Tibial nerve (tissue), 3 donors: Measurements from ENCODE around the gene TNRC6C.

Experiments used
- CTCF ChIP-seq, 5 experiments: fragments of 200-600 bp in 3 of 5; fragments of 450-650 bp in 2 of 5; sonication (generic) in 3 of 5; IDR thresholded peaks; one replicate each; pipeline ENCODE4 v1.5.1; 2016 to 2019; ENCODE audit warnings: antibody characterized with exemption in 5 of 5, mild to moderate bottlenecking in 3 of 5, moderate library complexity in 2 of 5
- POLR2A ChIP-seq, 2 donors: fragments of 450-650 bp; IDR thresholded peaks; one replicate each; pipeline ENCODE4 v1.6.1; 2017; ENCODE audit warnings: antibody characterized with exemption in 2 of 2, mild to moderate bottlenecking in 2 of 2, moderate library complexity in 2 of 2

- TF ChIP-seq POLR2A (IDR thresholded peaks at IDR 0.05) = no peak
- peak; percentile 74 to 90 (median 78) for TF ChIP-seq CTCF (IDR thresholded peaks at IDR 0.05)
Measured at GRCh38 chr17:78013683-78014467, 55.4 kb downstream of the TNRC6C start.
